Measurements from ENCODE around the gene RNASEH2A. TPM values are rescaled to one million over a fixed set of nuclear protein-coding genes. Genes with fewer than 3 reads are reported as not detected.
"Not testable (repeated sequence)": the region's sequence is repeated elsewhere in the genome, so short reads cannot be mapped to it uniquely, and the experiment has no call there.

RNASEH2A gene
- total and polyA plus RNA-seq, 2 of the 4 experiments (the other 2 are of a cell fraction), result 34.9 to 44.6 TPM

DNA sequence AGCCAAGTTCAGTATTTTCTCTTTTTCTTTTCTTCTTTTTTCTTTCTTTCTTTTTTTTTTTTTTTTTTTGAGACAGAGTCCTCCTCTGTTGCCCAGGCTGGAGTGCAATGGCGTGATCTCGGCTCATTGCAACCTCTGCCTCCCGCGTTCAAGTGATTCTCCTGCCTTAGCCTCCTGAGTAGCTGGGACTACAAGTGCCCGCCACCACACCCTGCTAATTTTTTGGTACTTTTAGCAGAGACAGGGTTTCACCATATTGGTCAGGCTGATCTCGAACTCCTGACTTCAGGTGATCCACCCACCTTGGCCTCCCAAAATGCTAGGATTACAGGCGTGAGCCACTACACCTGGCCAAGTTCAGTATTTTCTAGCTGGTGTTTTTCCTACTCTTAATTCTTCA lies 8.8 kb upstream of the RNASEH2A start:
- intact Hi-C loops (cut with micrococcal nuclease), result not testable (repeated sequence)
- WGBS, 2 experiments (ENCODE audit: extremely low coverage in 2 of 2, insufficient read length in 1 of 2), result 90% methylated on average over 2 of the region's 7 CpGs; no CpG with 5 or more reads in 1 of the 2 experiments

More for the DNA sequence above, 8.8 kb upstream of the RNASEH2A start:
- H2BK120ac ChIP-seq (ENCODE audit: low read depth, low read length); DNase-seq; H3K36me3 ChIP-seq (ENCODE audit: control insufficient read depth, insufficient read depth, low read length); H3K27ac ChIP-seq (ENCODE audit: insufficient read depth, low read length); H3K9me3 ChIP-seq (ENCODE audit: control insufficient read depth, insufficient read depth, low read length); H2BK5ac ChIP-seq (ENCODE audit: low read depth, low read length, poor library complexity, severe bottlenecking); H3K9ac ChIP-seq (ENCODE audit: low read depth, low read length); H3K4me1 ChIP-seq (ENCODE audit: control insufficient read depth, insufficient read depth, low read length); H2AK9ac ChIP-seq (replicated peaks; ENCODE audit: low read depth, low read length, poor library complexity); H3K18ac ChIP-seq (ENCODE audit: low read depth, low read length); H3K4me3 ChIP-seq (ENCODE audit: insufficient read depth, low read depth, low read length); H4K8ac ChIP-seq (ENCODE audit: low read depth in 2 of 2, low read length in 2 of 2); H2BK15ac ChIP-seq (ENCODE audit: low read depth, low read length); H4K91ac ChIP-seq (ENCODE audit: insufficient read depth, low read depth, low read length); H3K27me3 ChIP-seq (ENCODE audit: control insufficient read depth, insufficient read depth, low read length); H3K23ac ChIP-seq (ENCODE audit: low read depth, low read length); H2BK20ac ChIP-seq (ENCODE audit: low read depth, low read length); H2AFZ ChIP-seq (replicated peaks; ENCODE audit: low read length, poor library complexity); H4K20me1 ChIP-seq (ENCODE audit: insufficient read depth, low read length); H3K4ac ChIP-seq (ENCODE audit: low read depth, low read length); H2AK5ac ChIP-seq (ENCODE audit: low read depth, low read length); BruUV-seq (replicated peaks); H3K14ac ChIP-seq (replicated peaks; ENCODE audit: low read depth, low read length); ATAC-seq (ENCODE audit: low read depth); H3K4me2 ChIP-seq (ENCODE audit: low read depth, low read length); H3K56ac ChIP-seq (ENCODE audit: extremely low read depth, insufficient read depth, low read length); dilution Hi-C loops (cut with HindIII; ENCODE audit: low sequenced_read_pairs, unreplicated experiment); H4K5ac ChIP-seq (ENCODE audit: low read depth, low read length); H3K9me1 ChIP-seq (ENCODE audit: insufficient read depth, low read length): not testable (repeated sequence)
- CTCF ChIA-PET, result interaction anchor here (0.7 to 4.1 kb wide), 3 partner anchors 27 to 39 kb away, joined by 3 to 30 read pairs (median 4); no protein-coding TSS in a partner anchor
- H3K79me1 ChIP-seq (ENCODE audit: low read depth in 1 of 2, low read length in 2 of 2), result peaks cover 4 to 34% of the 10 kb centered on the region in 2 experiments; a peak in 3 of 4 replicates
- in situ Hi-C loops (cut with MboI; ENCODE audit: low sequenced_read_pairs), result loop anchor here (25.0 kb wide), 1 partner anchor 1040 kb away; no protein-coding TSS in a partner anchor
- POLR2A ChIA-PET (ENCODE audit: unreplicated experiment), result interaction anchor here (0.6 kb wide), 1 partner anchor 23 kb away, joined by 3 read pairs; no protein-coding TSS in a partner anchor
